Measurements from ENCODE around the gene ARSD.
"Not testable (repeated sequence)": the region's sequence is repeated elsewhere in the genome, so short reads cannot be mapped to it uniquely, and the experiment has no call there.

Gene ARSD

GRCh38 chrX:2928583-2929434 lies at the start of gene ARSD:
TSS of gene ARSD (minus strand) at chrX:2929339. CDS start at chrX:2929275, 64 bp downstream.
- peak; percentile 3 for DNase-seq (ENCODE audit: low read depth, low spot score)

- not testable (repeated sequence) for DNase-seq (ENCODE audit: low read depth, low spot score)
These were observed 49.5 kb upstream of the ARSD start for GRCh38 chrX:2978639-2979038.

- no peak for DNase-seq (ENCODE audit: low read depth, low spot score)
These were observed 45.8 kb upstream of the ARSD start for GRCh38 chrX:2974961-2975360.

GRCh38 chrX:2972391-2972790 lies 43.3 kb upstream of the ARSD start:
- no peak for DNase-seq (ENCODE audit: low read depth, low spot score)

GRCh38 chrX:2969021-2969420 lies 39.9 kb upstream of the ARSD start:
- DNase-seq (ENCODE audit: low read depth, low spot score), result no peak

GRCh38 chrX:2967998-2968909 lies 39.1 kb upstream of the ARSD start:
- no peak for DNase-seq (ENCODE audit: low read depth, low spot score)

- DNase-seq (ENCODE audit: low read depth, low spot score), result no peak
These were observed 38.4 kb upstream of the ARSD start for GRCh38 chrX:2967584-2967983.

- no peak for DNase-seq (ENCODE audit: low read depth, low spot score)
These were observed 37.9 kb upstream of the ARSD start for GRCh38 chrX:2967012-2967411.

- DNase-seq (ENCODE audit: low read depth, low spot score), result no peak
These were observed 36.8 kb upstream of the ARSD start for GRCh38 chrX:2965965-2966364.

GRCh38 chrX:2963992-2964794 lies 35.1 kb upstream of the ARSD start:
- not testable (repeated sequence) for DNase-seq (ENCODE audit: low read depth, low spot score)

- DNase-seq (ENCODE audit: low read depth, low spot score), result not testable (repeated sequence)
These were observed 34.3 kb upstream of the ARSD start for GRCh38 chrX:2963449-2963848.

GRCh38 chrX:2962381-2962780 lies 33.2 kb upstream of the ARSD start:
- no peak for DNase-seq (ENCODE audit: low read depth, low spot score)

- DNase-seq (ENCODE audit: low read depth, low spot score), result no peak
These were observed 31.8 kb upstream of the ARSD start for GRCh38 chrX:2960861-2961515.

GRCh38 chrX:2958199-2958598 lies 29.1 kb upstream of the ARSD start:
- no peak for DNase-seq (ENCODE audit: low read depth, low spot score)

- no peak for DNase-seq (ENCODE audit: low read depth, low spot score)
These were observed 26.7 kb upstream of the ARSD start for GRCh38 chrX:2955838-2956237.

- DNase-seq (ENCODE audit: low read depth, low spot score), result no peak
These were observed 26.1 kb upstream of the ARSD start for GRCh38 chrX:2955281-2955680.

- DNase-seq (ENCODE audit: low read depth, low spot score), result no peak
These were observed 25.4 kb upstream of the ARSD start for GRCh38 chrX:2954541-2954940.

GRCh38 chrX:2937942-2938341 lies 8.8 kb upstream of the ARSD start:
- not testable (repeated sequence) for DNase-seq (ENCODE audit: low read depth, low spot score)

GRCh38 chrX:2934715-2935710 lies 5.9 kb upstream of the ARSD start:
- no peak for DNase-seq (ENCODE audit: low read depth, low spot score)
